GM18519 (cell line): Measurements from ENCODE around the gene GRIN3B.

Experiments
- ATAC-seq: cut with Tn5 transposase; IDR thresholded peaks from one replicate; pipeline ENCODE4 v1.9.1; 2021; ENCODE audit warnings: mild to moderate bottlenecking, moderate library complexity; ENCODE audit not compliant: unreplicated experiment, low FRiP score

Gene GRIN3B

DNA sequence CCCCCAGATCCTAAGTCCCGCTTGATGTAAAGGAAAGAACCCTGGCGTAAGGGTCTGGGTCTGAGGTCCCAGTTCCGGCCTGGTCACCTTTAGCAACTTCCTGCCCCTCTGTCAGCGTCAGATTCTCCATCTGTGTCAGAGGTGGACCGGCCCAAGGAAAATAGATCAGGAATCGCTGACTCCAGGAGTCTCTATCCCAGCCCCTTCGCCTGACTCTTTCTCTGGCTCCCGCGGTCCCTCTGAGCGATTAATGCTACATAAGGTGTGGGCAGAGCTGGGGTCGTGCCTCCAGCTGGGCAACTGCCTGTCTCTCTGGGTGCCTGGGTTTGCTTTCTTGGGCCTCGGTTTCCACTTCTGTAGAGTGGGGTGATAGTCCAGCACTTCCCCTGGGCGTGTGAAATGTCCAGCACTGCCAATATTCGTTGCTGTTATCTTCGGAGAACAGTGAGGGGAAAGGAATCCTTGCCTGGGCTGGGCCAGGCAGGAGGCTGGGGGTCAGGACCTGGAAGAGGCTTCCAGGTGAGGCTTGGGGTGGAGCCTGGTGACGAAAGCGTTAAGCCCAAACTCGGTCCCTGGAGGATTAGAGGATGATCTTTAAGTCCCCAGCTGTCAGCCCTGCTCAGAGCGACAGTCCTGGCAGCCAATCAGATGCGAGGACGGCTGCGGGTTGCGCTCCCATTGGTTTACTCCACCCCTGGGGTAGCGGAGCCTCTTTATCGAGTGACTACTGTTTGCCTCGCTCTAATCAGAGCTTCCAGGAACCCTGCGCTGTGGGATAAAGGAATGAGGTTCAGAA, 40.5 kb downstream of the GRIN3B start:
- no peak for ATAC-seq

DNA sequence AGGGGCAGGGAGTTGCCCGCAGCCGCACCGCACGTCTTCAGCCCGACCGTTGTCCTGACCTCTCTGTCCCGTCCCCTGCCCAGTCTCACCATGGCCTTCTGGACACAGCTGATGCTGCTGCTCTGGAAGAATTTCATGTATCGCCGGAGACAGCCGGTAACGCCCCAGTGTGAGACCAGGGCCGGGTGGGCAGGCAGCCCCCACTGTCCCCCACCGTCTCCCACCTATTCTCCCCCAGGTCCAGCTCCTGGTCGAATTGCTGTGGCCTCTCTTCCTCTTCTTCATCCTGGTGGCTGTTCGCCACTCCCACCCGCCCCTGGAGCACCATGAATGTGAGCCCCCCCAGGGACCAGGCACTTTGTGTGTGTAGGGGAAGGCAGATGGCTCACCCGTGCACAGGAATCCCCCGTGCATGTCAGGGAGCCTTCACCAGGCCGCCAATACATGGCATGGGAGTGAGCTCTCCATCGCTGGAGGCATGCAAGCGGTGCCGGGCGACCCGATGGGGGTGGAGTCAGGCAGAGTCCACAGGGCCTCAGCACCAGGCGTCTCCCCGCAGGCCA, 41.1 kb downstream of the GRIN3B start:
- no peak for ATAC-seq

GRCh38 chr19:1041835-1042685, 41.8 kb downstream of the GRIN3B start:
- ATAC-seq: no peak

GRCh38 chr19:1042689-1043511, 42.7 kb downstream of the GRIN3B start:
- no peak for ATAC-seq

GRCh38 chr19:1045247-1045603, 45.0 kb downstream of the GRIN3B start:
- ATAC-seq: no peak

GRCh38 chr19:1046117-1046626, 46.0 kb downstream of the GRIN3B start:
- ATAC-seq: no peak

GRCh38 chr19:1046836-1047695, 46.8 kb downstream of the GRIN3B start:
- no peak for ATAC-seq

DNA sequence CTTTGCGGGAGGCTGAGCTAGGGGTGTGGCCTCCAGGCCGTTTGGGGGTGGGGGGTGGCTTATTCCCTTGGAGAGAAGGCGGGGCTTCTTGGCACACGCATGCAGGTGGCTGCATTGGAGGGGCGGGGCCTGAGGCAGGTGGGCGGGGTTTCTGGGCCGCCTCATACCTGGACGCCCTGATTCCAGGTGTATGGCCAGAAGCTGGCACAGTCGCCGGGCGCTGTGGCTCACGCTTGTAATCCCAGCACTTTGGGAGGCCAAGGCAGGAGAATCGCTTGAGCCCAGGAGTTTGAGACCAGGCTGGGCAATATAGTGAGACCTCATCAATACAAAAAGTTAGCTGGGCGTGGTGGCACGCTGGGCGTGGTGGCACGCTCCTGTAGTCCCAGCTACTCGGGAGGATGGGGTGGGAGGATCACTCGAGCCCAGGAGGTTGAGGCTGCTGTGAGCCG, 47.5 kb downstream of the GRIN3B start:
- ATAC-seq: no peak

GRCh38 chr19:1049106-1049505, 48.9 kb downstream of the GRIN3B start:
- ATAC-seq: no peak

DNA sequence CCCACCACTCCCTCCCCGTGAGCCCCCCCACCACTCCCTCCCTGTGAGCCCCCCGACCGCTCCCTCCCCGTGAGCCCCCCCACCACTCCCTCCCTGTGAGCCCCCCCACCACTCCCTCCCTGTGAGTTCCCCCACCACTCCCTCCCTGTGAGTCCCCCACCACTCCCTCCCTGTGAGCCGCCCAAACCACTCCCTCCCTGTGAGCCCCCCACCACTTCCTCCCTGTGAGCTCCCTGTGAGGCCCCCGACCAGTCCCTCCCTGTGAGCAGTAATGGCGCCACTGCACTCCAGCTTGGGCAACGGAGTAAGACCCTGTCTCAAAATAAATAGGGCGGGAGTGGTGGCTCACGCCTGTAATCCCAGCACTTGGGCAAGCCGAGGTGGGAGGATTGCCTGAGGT, 49.6 kb downstream of the GRIN3B start:
- no peak for ATAC-seq

DNA sequence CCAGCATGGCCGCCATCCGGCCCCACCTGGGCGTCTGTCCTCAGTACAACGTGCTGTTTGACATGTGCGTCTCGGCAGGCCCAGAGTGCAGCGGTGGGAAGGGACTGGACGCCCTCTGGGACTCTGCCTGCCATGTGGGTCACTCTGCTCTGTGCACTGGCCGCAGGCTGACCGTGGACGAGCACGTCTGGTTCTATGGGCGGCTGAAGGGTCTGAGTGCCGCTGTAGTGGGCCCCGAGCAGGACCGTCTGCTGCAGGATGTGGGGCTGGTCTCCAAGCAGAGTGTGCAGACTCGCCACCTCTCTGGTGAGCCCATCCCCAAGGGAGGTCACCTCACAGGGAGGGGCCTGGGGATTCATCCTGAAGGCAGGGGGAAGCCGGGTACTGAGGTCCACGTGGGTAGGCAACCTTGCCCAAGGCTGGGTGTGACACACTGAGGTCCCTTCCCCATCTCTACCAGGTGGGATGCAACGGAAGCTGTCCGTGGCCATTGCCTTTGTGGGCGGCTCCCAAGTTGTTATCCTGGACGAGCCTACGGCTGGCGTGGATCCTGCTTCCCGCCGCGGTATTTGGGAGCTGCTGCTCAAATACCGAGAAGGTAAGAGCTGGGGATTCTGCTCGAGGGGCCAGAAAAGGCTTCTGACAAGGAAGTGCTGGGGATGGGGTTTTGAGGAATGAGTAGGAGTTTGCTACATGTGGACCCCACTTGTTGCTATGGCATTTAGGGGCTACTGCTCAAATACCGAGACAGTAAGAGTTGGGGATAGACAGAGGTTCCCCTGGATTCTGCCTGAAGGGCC, 51.0 kb downstream of the GRIN3B start:
- ATAC-seq: no peak

GRCh38 chr19:1051791-1052190, 51.6 kb downstream of the GRIN3B start:
- no peak for ATAC-seq

GRCh38 chr19:1052349-1052975, 52.2 kb downstream of the GRIN3B start:
- ATAC-seq: no peak

DNA sequence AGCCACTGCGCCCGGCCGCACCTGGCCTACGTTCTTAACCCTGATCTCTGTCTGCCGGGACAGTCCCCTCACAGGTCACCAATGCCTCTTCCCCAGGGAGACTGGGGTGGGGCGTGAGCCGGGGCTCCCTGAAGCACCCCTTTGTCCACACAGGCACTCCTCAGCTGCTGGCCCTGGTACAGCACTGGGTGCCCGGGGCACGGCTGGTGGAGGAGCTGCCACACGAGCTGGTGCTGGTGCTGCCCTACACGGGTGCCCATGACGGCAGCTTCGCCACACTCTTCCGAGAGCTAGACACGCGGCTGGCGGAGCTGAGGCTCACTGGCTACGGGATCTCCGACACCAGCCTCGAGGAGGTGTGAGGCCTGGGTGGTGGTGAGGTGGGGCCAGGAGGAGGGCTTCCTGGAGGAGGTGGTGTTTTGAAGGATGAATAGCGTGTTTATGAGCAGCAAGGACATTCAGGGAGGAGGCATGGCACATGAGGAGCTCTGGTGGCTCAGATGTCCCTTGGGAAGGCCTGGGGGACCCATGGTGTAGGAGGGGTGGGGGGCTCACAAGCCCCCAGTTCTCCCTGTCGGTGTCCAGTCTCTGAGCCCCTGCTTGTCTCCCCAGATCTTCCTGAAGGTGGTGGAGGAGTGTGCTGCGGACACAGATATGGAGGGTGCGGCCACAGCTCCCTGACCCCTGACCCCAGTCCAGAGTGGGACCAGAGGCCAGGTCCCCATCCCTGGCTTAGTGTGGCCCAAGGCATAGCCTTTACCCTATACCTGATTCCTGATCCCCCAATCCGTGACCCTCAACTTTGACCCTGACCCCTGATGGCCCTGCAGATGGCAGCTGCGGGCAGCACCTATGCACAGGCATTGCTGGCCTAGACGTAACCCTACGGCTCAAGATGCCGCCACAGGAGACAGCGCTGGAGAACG, 53.2 kb downstream of the GRIN3B start:
- ATAC-seq: no peak

DNA sequence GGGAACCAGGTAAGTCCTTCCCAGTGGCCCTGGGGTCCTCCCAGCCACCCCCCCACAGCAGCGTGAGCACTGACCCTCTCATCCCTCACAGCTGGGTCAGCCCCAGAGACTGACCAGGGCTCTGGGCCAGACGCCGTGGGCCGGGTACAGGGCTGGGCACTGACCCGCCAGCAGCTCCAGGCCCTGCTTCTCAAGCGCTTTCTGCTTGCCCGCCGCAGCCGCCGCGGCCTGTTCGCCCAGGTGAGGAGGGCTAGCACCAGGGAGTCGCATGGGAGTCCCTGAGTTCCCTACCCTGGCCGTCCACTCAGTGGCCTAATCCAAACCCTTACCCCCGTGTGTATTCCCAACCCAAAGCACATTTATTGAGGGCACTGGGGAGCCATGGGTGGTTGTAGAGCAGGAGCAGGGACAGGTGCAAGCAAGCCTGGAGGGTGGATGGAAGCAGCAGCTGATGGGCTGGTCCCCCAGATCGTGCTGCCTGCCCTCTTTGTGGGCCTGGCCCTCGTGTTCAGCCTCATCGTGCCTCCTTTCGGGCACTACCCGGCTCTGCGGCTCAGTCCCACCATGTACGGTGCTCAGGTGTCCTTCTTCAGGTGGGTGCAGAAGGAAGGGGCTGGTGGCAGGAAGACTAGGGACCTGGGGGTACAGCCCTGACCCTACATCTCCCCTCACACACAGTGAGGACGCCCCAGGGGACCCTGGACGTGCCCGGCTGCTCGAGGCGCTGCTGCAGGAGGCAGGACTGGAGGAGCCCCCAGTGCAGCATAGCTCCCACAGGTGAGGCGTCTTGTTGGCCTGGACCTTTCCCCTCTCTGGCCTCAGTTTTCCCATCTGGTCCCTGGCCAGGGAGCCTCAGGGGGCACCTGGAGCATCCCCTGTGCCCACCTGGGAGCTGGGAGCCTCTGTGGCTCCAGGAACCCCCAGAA, 54.1 kb downstream of the GRIN3B start:
- ATAC-seq: no peak

GRCh38 chr19:1055028-1055425, 54.8 kb downstream of the GRIN3B start:
- ATAC-seq: no peak
